ENCODE results near the gene NMUR2.

NMUR2 gene

DNA sequence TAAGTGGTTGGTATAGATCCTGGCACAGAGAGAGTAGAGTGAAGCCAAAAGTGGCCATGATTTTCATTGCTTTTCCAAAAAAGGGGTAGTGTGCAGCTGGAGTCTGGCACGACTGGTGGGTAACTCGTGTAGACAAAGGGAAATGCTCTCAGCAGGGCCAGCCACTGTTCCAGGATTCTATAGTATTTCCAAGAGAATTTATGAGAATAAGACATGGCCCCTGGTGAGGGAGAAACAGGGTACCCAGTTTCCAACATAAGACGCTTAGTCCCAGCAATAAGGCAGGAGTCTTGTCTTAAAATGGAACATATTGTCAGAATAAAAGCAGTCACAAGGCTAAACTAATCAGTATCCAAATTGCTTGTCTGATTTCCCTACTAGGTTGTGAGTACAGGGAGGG is 52.1 kb downstream of the NMUR2 start:
- H3K27me3 ChIP-seq (ENCODE audit: control insufficient read depth in 2 of 2, insufficient read depth in 2 of 2, low read length in 2 of 2) = no peaks in the 10 kb centered on the region
- no peaks in the 10 kb centered on the region for H3K9me3 ChIP-seq (ENCODE audit: control insufficient read depth in 2 of 2, low read length in 2 of 2)
- no peaks in the 10 kb centered on the region for H3K4me1 ChIP-seq (ENCODE audit: control insufficient read depth in 2 of 2, insufficient read depth in 2 of 2, low read length in 2 of 2)
- H3K9ac ChIP-seq (ENCODE audit: low read depth in 1 of 2, low read length in 2 of 2) = no peak overlapping the region
- no peaks in the 10 kb centered on the region for H3K36me3 ChIP-seq (ENCODE audit: control insufficient read depth in 2 of 2, insufficient read depth in 2 of 2, low read length in 2 of 2)
- H3K27ac ChIP-seq (ENCODE audit: low read depth in 2 of 2, low read length in 2 of 2) = no peak overlapping the region
- H3K4me3 ChIP-seq (ENCODE audit: low read length in 2 of 2) = no peak overlapping the region

DNA sequence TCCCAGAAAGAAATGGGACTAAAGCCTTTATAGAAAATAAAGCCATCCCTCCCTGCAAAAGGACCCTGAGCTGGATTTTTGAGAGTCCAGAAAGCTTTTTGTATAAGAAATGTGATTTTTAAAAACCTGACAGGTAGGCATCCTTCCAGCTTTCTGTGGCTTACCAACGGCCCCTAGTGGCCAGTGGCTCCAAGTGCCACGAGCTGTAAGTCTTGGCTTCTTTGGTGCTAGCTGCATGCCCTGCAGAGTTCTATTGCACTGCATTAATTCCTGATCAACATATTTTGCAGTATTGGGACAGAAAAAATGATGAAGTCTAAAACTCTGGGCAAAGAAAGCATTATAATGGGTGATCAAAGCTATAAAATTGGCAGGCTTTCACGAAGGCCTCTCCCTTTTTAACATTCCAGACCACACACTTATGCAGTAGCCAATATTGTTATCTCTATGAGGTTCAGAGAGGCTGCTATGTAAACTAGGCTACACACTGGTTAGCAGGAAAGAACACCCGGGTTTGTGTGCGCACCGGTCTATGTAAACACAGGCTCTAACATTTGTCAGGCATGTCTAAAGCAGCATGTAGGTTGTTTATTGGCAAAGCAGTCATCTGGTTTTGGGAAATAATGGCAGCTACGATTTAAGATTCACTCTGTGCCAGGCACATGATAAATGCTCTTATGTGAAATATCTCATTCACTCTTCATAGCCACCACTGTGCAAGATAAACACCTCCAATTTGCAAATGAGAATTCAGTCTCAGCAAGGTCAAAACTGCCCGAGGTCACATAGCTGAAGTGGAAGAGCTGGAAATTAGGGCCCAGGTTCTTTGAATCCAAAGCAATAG is 55.2 kb downstream of the NMUR2 start:
- Histone ChIP-seq H3K4me3 (ENCODE audit: low read length in 2 of 2) (no peak overlapping the region), H3K36me3 (ENCODE audit: control insufficient read depth in 2 of 2, insufficient read depth in 2 of 2, low read length in 2 of 2) (no peaks in the 10 kb centered on the region), H3K9ac (ENCODE audit: low read depth in 1 of 2, low read length in 2 of 2) (no peak overlapping the region), H3K27me3 (ENCODE audit: control insufficient read depth in 2 of 2, insufficient read depth in 2 of 2, low read length in 2 of 2) (no peaks in the 10 kb centered on the region), H3K4me1 (ENCODE audit: control insufficient read depth in 2 of 2, insufficient read depth in 2 of 2, low read length in 2 of 2) (no peaks in the 10 kb centered on the region), H3K27ac (ENCODE audit: low read depth in 2 of 2, low read length in 2 of 2) (no peak overlapping the region), H3K9me3 (ENCODE audit: control insufficient read depth in 2 of 2, low read length in 2 of 2) (no peaks in the 10 kb centered on the region)

Data from mucosa of rectum (tissue), 2 donors.